HL-60/S4 (cell line): ENCODE results near the gene CLNK.

Experiments used
- in situ Hi-C: fragments of 300-500 bp; cut with MboI; formaldehyde crosslinking; loops from 2 replicates; pipeline ENCODE4 v1.14.3; 2022; ENCODE audit warnings: low sequenced_read_pairs

Gene CLNK

GRCh38 chr4:10701702-10702460 is 17.3 kb upstream of the CLNK start:
- in situ Hi-C loops = no loop called here

- in situ Hi-C loops = no loop called here
Measured at GRCh38 chr4:10701161-10701560, 16.6 kb upstream of the CLNK start.

GRCh38 chr4:10698172-10698571 is 13.6 kb upstream of the CLNK start:
- in situ Hi-C loops = no loop called here

GRCh38 chr4:10697086-10697485 is 12.5 kb upstream of the CLNK start:
- in situ Hi-C loops = no loop called here

GRCh38 chr4:10696253-10696652 is 11.7 kb upstream of the CLNK start:
- in situ Hi-C loops = no loop called here

- in situ Hi-C loops = no loop called here
Measured at GRCh38 chr4:10694828-10695209, 10.3 kb upstream of the CLNK start.

- in situ Hi-C loops = no loop called here
Measured at GRCh38 chr4:10694151-10694827, 9.7 kb upstream of the CLNK start.

GRCh38 chr4:10691651-10692050 is 7.1 kb upstream of the CLNK start:
- in situ Hi-C loops = no loop called here

- in situ Hi-C loops = no loop called here
Measured at GRCh38 chr4:10690185-10690907, 5.8 kb upstream of the CLNK start.

GRCh38 chr4:10688846-10689245 is 4.3 kb upstream of the CLNK start:
- in situ Hi-C loops = no loop called here

GRCh38 chr4:10688022-10688421 is 3.5 kb upstream of the CLNK start:
- in situ Hi-C loops = no loop called here

GRCh38 chr4:10687526-10687925 is 3.0 kb upstream of the CLNK start:
- in situ Hi-C loops = no loop called here

- in situ Hi-C loops = no loop called here
Measured at GRCh38 chr4:10682397-10682796, 2.2 kb downstream of the CLNK start.

- in situ Hi-C loops = no loop called here
Measured at GRCh38 chr4:10677796-10678497, 6.6 kb downstream of the CLNK start.

GRCh38 chr4:10673817-10674369 is 10.7 kb downstream of the CLNK start:
- in situ Hi-C loops = no loop called here

GRCh38 chr4:10672379-10672778 is 12.2 kb downstream of the CLNK start:
- in situ Hi-C loops = no loop called here

GRCh38 chr4:10671799-10672198 is 12.8 kb downstream of the CLNK start:
- in situ Hi-C loops = no loop called here

GRCh38 chr4:10671366-10671765 is 13.2 kb downstream of the CLNK start:
- in situ Hi-C loops = no loop called here

GRCh38 chr4:10670321-10670720 is 14.2 kb downstream of the CLNK start:
- in situ Hi-C loops = no loop called here

GRCh38 chr4:10667701-10668326 is 16.8 kb downstream of the CLNK start:
- in situ Hi-C loops = no loop called here

GRCh38 chr4:10666616-10667015 is 18.0 kb downstream of the CLNK start:
- in situ Hi-C loops = no loop called here
